CD4-positive, alpha-beta T cell treated with Interleukin-1 beta for 1 hour (primary cell): Measurements from ENCODE around the gene BSN.

Source experiments
- DNase-seq, 2 donors: peaks; one replicate each; pipeline ENCODE4 v3.0.0-alpha.2; 2020 to 2022

The BSN gene

GRCh38 chr3:49630784-49631183 is 76.5 kb downstream of the BSN start:
- no peak for DNase-seq

GRCh38 chr3:49634736-49635135 is 80.5 kb downstream of the BSN start:
- DNase-seq, result no peak

GRCh38 chr3:49636883-49637609 is 82.8 kb downstream of the BSN start:
- no peak for DNase-seq

GRCh38 chr3:49638445-49638844 is 84.2 kb downstream of the BSN start:
- DNase-seq, result no peak

- no peak for DNase-seq
Observed at GRCh38 chr3:49639551-49639950, 85.3 kb downstream of the BSN start.

- no peak for DNase-seq
Observed at GRCh38 chr3:49641292-49641691, 87.0 kb downstream of the BSN start.

GRCh38 chr3:49641921-49642707 is 87.8 kb downstream of the BSN start:
- DNase-seq, result no peak

- no peak for DNase-seq
Observed at GRCh38 chr3:49642708-49643145, 88.5 kb downstream of the BSN start.

GRCh38 chr3:49644684-49645083 is 90.4 kb downstream of the BSN start:
- no peak for DNase-seq

GRCh38 chr3:49646236-49646635 is 92.0 kb downstream of the BSN start:
- no peak for DNase-seq

GRCh38 chr3:49647741-49648140 is 93.5 kb downstream of the BSN start:
- DNase-seq, result no peak

- DNase-seq, result no peak
Observed at GRCh38 chr3:49648354-49649019, 94.2 kb downstream of the BSN start.

- DNase-seq, result no peak
Observed at GRCh38 chr3:49649576-49649975, 95.3 kb downstream of the BSN start.

- DNase-seq, result no peak
Observed at GRCh38 chr3:49650177-49650576, 95.9 kb downstream of the BSN start.

GRCh38 chr3:49650637-49651036 is 96.4 kb downstream of the BSN start:
- DNase-seq, result no peak

- DNase-seq, result no peak
Observed at GRCh38 chr3:49652218-49652902, 98.1 kb downstream of the BSN start.

GRCh38 chr3:49652903-49653415 is 98.7 kb downstream of the BSN start:
- no peak for DNase-seq

- DNase-seq, result no peak
Observed at GRCh38 chr3:49653621-49654020, 99.3 kb downstream of the BSN start.

- DNase-seq, result no peak
Observed at GRCh38 chr3:49654176-49654825, 100.0 kb downstream of the BSN start.

GRCh38 chr3:49654955-49655556 is 100.8 kb downstream of the BSN start:
- DNase-seq, result no peak

- no peak for DNase-seq
Observed at GRCh38 chr3:49655731-49656285, 101.5 kb downstream of the BSN start.
